ENCODE measurements around the gene FOXO6. TPM values are rescaled to one million over a fixed set of nuclear protein-coding genes. Genes with fewer than 3 reads are reported as not detected.

The FOXO6 gene
- total RNA-seq, 4 donors from 2014 or later: 3.9 to 20.1 (median 7.6) TPM; not detected in 1

DNA sequence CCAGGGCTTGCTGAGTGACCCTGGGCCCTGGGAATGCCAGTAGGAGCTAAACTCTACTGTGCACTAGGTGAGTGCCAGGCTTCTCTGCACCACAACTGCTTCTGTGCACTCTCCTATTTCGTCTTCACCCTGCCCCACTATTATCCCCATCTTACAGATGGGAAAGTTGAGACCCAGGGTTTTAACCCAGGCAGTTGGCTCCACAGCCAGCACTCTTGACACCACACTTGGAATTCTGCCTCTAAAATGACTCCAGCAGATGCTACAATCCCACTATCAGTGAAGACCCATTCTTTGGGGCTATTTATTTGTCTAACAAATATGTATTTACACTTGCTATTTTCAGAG, 56.1 kb downstream of the FOXO6 start:
- no peaks in the 10 kb centered on the region for H3K36me3 ChIP-seq
- H3K4me3 ChIP-seq: no peak overlapping the region
- H3K9me3 ChIP-seq: no peaks in the 10 kb centered on the region
- TF ChIP-seq CTCF (IDR thresholded peaks at IDR 0.05) (no peak), POLR2A (IDR thresholded peaks at IDR 0.05) (no peak)
- intact Hi-C loops (cut with DNase I; ENCODE audit: low total_unique reads): loop anchor here (5.0 kb wide), 2 partner anchors 135 to 150 kb away; no protein-coding TSS in a partner anchor
- no peaks in the 10 kb centered on the region for H3K4me1 ChIP-seq
- H3K27me3 ChIP-seq: no peaks in the 10 kb centered on the region
- H3K27ac ChIP-seq: no peak overlapping the region
- DNase-seq: no peak

GRCh38 chr1:41417746-41418145, 56.5 kb downstream of the FOXO6 start:
- Histone ChIP-seq H3K27me3 (no peaks in the 10 kb centered on the region), H3K4me3 (no peak overlapping the region), H3K36me3 (no peaks in the 10 kb centered on the region), H3K4me1 (no peaks in the 10 kb centered on the region), H3K27ac (no peak overlapping the region), H3K9me3 (no peaks in the 10 kb centered on the region)
- intact Hi-C loops (cut with DNase I; ENCODE audit: low total_unique reads): loop anchor here (5.0 kb wide), 2 partner anchors 135 to 150 kb away; no protein-coding TSS in a partner anchor
- DNase-seq: no peak
- no peak for TF ChIP-seq CTCF (IDR thresholded peaks at IDR 0.05)
- TF ChIP-seq POLR2A (IDR thresholded peaks at IDR 0.05): no peak

DNA sequence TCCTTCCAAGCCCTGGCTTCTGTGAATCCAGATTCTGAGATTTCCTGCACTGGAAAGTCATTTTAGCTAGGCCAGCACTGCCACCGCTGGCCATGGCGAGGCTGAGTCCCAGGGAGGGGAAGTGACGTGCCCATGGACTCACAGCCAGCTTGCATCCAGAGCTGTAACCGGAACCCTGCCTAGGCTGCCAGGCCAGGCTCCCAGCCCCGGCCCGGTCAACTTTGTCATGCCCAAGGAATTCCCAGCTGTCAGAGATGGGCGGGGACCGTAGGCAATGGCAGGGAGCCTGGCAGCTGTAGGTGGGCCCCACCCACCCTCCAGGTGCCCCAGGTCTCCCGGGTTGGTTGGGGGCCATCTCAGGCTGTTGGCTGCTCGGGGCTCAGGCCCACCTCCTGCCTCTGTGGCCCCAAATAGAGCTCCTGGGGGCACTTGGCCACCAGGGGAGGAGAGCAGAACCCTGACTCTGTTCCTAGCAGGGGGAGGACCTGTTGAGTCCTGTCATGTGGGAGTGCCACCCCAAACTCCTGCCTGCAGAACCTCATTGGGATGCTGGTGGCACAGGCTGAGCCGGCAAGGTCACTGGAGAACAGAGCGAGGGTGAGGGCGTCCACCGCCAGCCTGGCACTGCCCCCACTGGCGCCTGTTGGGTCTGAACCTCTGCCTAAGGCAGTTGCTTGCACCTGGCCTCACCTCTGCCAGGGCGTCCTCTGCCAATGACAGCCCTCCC, 57.8 kb downstream of the FOXO6 start:
- peak; percentile 60 to 68 for DNase-seq
- no peaks in the 10 kb centered on the region for H3K4me1 ChIP-seq

GRCh38 chr1:41419584-41420295, 58.5 kb downstream of the FOXO6 start:
- Histone ChIP-seq H3K27ac (peak overlapping the region in 1 of 2 donors; percentile 63), H3K4me1 (no peaks in the 10 kb centered on the region), H3K4me3 (no peak overlapping the region), H3K36me3 (no peaks in the 10 kb centered on the region), H3K27me3 (no peaks in the 10 kb centered on the region), H3K9me3 (no peaks in the 10 kb centered on the region)
- DNase-seq: no peak
- TF ChIP-seq CTCF (IDR thresholded peaks at IDR 0.05): no peak
- no peak for TF ChIP-seq POLR2A (IDR thresholded peaks at IDR 0.05)
- intact Hi-C loops (cut with DNase I; ENCODE audit: low total_unique reads): loop anchor here (5.0 kb wide), 2 partner anchors 137 to 152 kb away; no protein-coding TSS in a partner anchor

More for the DNA sequence above, 57.8 kb downstream of the FOXO6 start:
- no peak overlapping the region for H3K4me3 ChIP-seq
- TF ChIP-seq CTCF (IDR thresholded peaks at IDR 0.05): peak in 1 of 4 experiments; percentile 6
- no peak for TF ChIP-seq POLR2A (IDR thresholded peaks at IDR 0.05)
- no peaks in the 10 kb centered on the region for H3K9me3 ChIP-seq
- no peaks in the 10 kb centered on the region for H3K27me3 ChIP-seq
- H3K27ac ChIP-seq: peak overlapping the region in 1 of 2 donors; percentile 63
- no peaks in the 10 kb centered on the region for H3K36me3 ChIP-seq
- intact Hi-C loops (cut with DNase I; ENCODE audit: low total_unique reads): loop anchor here (5.0 kb wide), 2 partner anchors 137 to 152 kb away; no protein-coding TSS in a partner anchor

- Histone ChIP-seq H3K36me3 (no peaks in the 10 kb centered on the region), H3K4me1 (no peaks in the 10 kb centered on the region), H3K27ac (no peak overlapping the region), H3K9me3 (no peaks in the 10 kb centered on the region), H3K4me3 (no peak overlapping the region), H3K27me3 (no peaks in the 10 kb centered on the region)
- intact Hi-C loops (cut with DNase I; ENCODE audit: low total_unique reads): no loop called here
- no peak for TF ChIP-seq POLR2A (IDR thresholded peaks at IDR 0.05)
- no peak for TF ChIP-seq CTCF (IDR thresholded peaks at IDR 0.05)
- no peak for DNase-seq
Measured at GRCh38 chr1:41420351-41420750, 59.1 kb downstream of the FOXO6 start.
